Muscle of leg (tissue), 11 donors: ENCODE results near the gene MTUS2. TPM values are rescaled to one million over a fixed set of nuclear protein-coding genes. Genes with fewer than 3 reads are reported as not detected.

Source experiments
- DNase-seq: peaks from one replicate; pipeline ENCODE4 v3.0.0; 2013
- H3K27ac ChIP-seq: one replicate; pipeline ENCODE4 v1.5.1; 2013; ENCODE audit warnings: mild to moderate bottlenecking, low read length, control low read depth
- H3K27me3 ChIP-seq: one replicate; pipeline ENCODE4 v1.6.1; 2013; ENCODE audit warnings: low read length; ENCODE audit not compliant: control insufficient read depth, insufficient read depth
- H3K36me3 ChIP-seq: one replicate; pipeline ENCODE4 v1.6.1; 2013; ENCODE audit warnings: low read length; ENCODE audit not compliant: control insufficient read depth, insufficient read depth
- H3K4me1 ChIP-seq: one replicate; pipeline ENCODE4 v1.6.1; 2013; ENCODE audit warnings: low read length; ENCODE audit not compliant: control insufficient read depth, insufficient read depth
- H3K4me3 ChIP-seq: one replicate; pipeline ENCODE4 v1.5.1; 2013; ENCODE audit warnings: low read length, control low read depth
- H3K9me3 ChIP-seq: replicated peaks from 2 replicates; pipeline ENCODE4 v1.6.1; 2013; ENCODE audit warnings: low read depth, low read length; ENCODE audit not compliant: control insufficient read depth
- WGBS: methylation state at CpG from one replicate; pipeline ENCODE4 v1.1.5; 2013; ENCODE audit warnings: missing lambda C conversion rate; ENCODE audit not compliant: insufficient coverage; 5-methylcytosine and 5-hydroxymethylcytosine counted together
- polyA plus RNA-seq, 8 donors: library from polyadenylated mRNA; unstranded; fragments of 120-200 nt; gene quantifications; one replicate each; pipeline versions ENCODE4 v1.2.1 to v1.2.3, GENCODE V29; 2013; ENCODE audit warnings: inconsistent platforms in 1 of 8, low replicate concordance in 1 of 8; ENCODE audit not compliant: insufficient read length in 8 of 8, insufficient read depth in 1 of 8
- total RNA-seq: library from RNA; stranded (reverse); fragments of 120-200 nt; gene quantifications from one replicate; pipeline ENCODE4 v1.2.4, GENCODE V29; 2013

Gene MTUS2
- total and polyA plus RNA-seq, 9 donors: 11.3 to 29.5 (median 21.7) TPM

DNA sequence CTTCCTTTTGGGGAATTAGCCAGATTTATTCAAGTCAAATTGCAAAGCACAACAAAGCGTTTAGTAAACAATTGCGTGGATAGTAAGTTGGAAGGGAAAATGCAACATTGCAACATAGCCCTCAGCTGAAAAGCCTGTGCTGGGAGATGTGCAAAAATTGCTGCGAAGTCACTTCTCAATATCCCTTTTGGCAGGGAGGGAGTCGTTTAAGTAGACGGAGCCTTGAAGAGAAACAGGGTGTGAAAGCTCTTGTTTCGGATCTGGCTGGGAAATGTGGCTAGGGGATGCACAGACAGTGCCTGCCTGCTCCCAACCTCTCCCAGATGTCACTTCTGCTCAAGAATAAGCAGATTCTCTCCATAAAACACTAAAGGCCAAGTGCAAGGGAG, 718.5 kb downstream of the MTUS2 start:
- peak; percentile 86 for DNase-seq
- peak overlapping the region; percentile 13 for H3K27ac ChIP-seq

GRCh38 chr13:29539856-29540255, 719.7 kb downstream of the MTUS2 start:
- Histone ChIP-seq H3K36me3 (peaks cover 4% of the 10 kb centered on the region), H3K4me3 (no peak overlapping the region), H3K27ac (no peak overlapping the region), H3K9me3 (no peaks in the 10 kb centered on the region), H3K4me1 (peaks cover 15% of the 10 kb centered on the region), H3K27me3 (no peaks in the 10 kb centered on the region)
- no peak for DNase-seq
- WGBS: no CpG with 5 or more reads among the region's 2 CpGs

More for the DNA sequence above, 718.5 kb downstream of the MTUS2 start:
- Histone ChIP-seq H3K27me3 (no peaks in the 10 kb centered on the region), H3K4me3 (no peak overlapping the region), H3K9me3 (no peaks in the 10 kb centered on the region), H3K4me1 (peaks cover 23% of the 10 kb centered on the region), H3K36me3 (peaks cover 4% of the 10 kb centered on the region)
- WGBS: 59% methylated on average over 2 of the region's 6 CpGs

- Histone ChIP-seq H3K9me3 (no peaks in the 10 kb centered on the region), H3K27ac (no peak overlapping the region), H3K4me3 (no peak overlapping the region), H3K36me3 (peaks cover 4% of the 10 kb centered on the region), H3K4me1 (peaks cover 15% of the 10 kb centered on the region), H3K27me3 (no peaks in the 10 kb centered on the region)
- WGBS: 88% methylated on average over 2 of the region's 5 CpGs
- DNase-seq: no peak
Measured at GRCh38 chr13:29540334-29540733, 720.2 kb downstream of the MTUS2 start.

- 76% methylated on average over 5 of the region's 5 CpGs for WGBS
- peaks cover under 1% of the 10 kb centered on the region for H3K36me3 ChIP-seq
- no peaks in the 10 kb centered on the region for H3K9me3 ChIP-seq
- no peak for DNase-seq
- H3K4me1 ChIP-seq: peaks cover 15% of the 10 kb centered on the region
- no peak overlapping the region for H3K27ac ChIP-seq
- H3K4me3 ChIP-seq: no peak overlapping the region
- H3K27me3 ChIP-seq: no peaks in the 10 kb centered on the region
Measured at GRCh38 chr13:29540799-29541198, 720.7 kb downstream of the MTUS2 start.

GRCh38 chr13:29541400-29541799, 721.3 kb downstream of the MTUS2 start:
- WGBS: no CpG with 5 or more reads among the region's 4 CpGs

GRCh38 chr13:29542381-29542780, 722.2 kb downstream of the MTUS2 start:
- 93% methylated on average over 2 of the region's 8 CpGs for WGBS
- Histone ChIP-seq H3K4me1 (peaks cover 15% of the 10 kb centered on the region), H3K36me3 (no peaks in the 10 kb centered on the region), H3K9me3 (no peaks in the 10 kb centered on the region), H3K27me3 (no peaks in the 10 kb centered on the region), H3K4me3 (no peak overlapping the region), H3K27ac (no peak overlapping the region)
- DNase-seq: no peak

More at GRCh38 chr13:29541400-29541799, 721.3 kb downstream of the MTUS2 start:
- Histone ChIP-seq H3K4me3 (no peak overlapping the region), H3K36me3 (no peaks in the 10 kb centered on the region), H3K27me3 (no peaks in the 10 kb centered on the region), H3K27ac (no peak overlapping the region), H3K4me1 (peaks cover 15% of the 10 kb centered on the region), H3K9me3 (no peaks in the 10 kb centered on the region)
- DNase-seq: no peak

GRCh38 chr13:29543230-29544215, 723.4 kb downstream of the MTUS2 start:
- H3K36me3 ChIP-seq: no peaks in the 10 kb centered on the region
- H3K27ac ChIP-seq: no peak overlapping the region
- H3K4me3 ChIP-seq: no peak overlapping the region
- H3K9me3 ChIP-seq: no peaks in the 10 kb centered on the region
- DNase-seq: no peak
- no peaks in the 10 kb centered on the region for H3K27me3 ChIP-seq
- 90% methylated on average over 9 of the region's 16 CpGs for WGBS
- H3K4me1 ChIP-seq: peaks cover 6% of the 10 kb centered on the region

GRCh38 chr13:29545988-29546387, 725.8 kb downstream of the MTUS2 start:
- Histone ChIP-seq H3K4me3 (no peak overlapping the region), H3K9me3 (no peaks in the 10 kb centered on the region), H3K27ac (no peak overlapping the region), H3K36me3 (peaks cover 8% of the 10 kb centered on the region), H3K4me1 (no peaks in the 10 kb centered on the region), H3K27me3 (no peaks in the 10 kb centered on the region)
- 78% methylated on average over 5 of the region's 8 CpGs for WGBS
- DNase-seq: no peak

- Histone ChIP-seq H3K36me3 (peaks cover 13% of the 10 kb centered on the region), H3K27ac (no peak overlapping the region), H3K4me3 (no peak overlapping the region), H3K4me1 (no peaks in the 10 kb centered on the region), H3K27me3 (no peaks in the 10 kb centered on the region), H3K9me3 (no peaks in the 10 kb centered on the region)
- DNase-seq: no peak
- 84% methylated on average over 7 of the region's 8 CpGs for WGBS
Measured at GRCh38 chr13:29546662-29547061, 726.5 kb downstream of the MTUS2 start.

DNA sequence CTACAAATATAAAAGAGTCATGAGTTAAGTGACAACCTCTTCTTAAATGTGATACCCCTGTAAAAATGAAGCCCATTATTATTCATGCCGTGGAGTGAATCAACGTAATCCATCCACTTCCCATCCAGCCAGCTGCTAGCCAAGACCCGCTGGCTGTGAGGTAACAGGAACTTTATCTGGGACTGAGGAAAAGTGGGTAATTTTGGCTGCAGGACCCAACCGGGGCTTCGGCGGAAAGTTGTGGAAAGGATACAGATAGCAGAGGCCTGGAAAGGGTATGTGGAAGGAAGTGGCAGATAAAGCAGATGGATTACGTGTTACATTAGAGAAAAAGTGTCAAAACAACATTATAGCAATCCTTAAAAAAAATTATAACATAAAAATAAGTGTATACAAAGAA, 727.0 kb downstream of the MTUS2 start:
- no peaks in the 10 kb centered on the region for H3K27me3 ChIP-seq
- no peaks in the 10 kb centered on the region for H3K4me1 ChIP-seq
- H3K9me3 ChIP-seq: no peaks in the 10 kb centered on the region
- no peak overlapping the region for H3K27ac ChIP-seq
- DNase-seq: no peak
- no peak overlapping the region for H3K4me3 ChIP-seq
- H3K36me3 ChIP-seq: peaks cover 15% of the 10 kb centered on the region
- WGBS: 40% methylated on average over 1 of the region's 7 CpGs
